ENCODE results near the gene GPC6. TPM values are rescaled to one million over a fixed set of nuclear protein-coding genes. Genes with fewer than 3 reads are reported as not detected.
A peak's percentile ranks its signal among the peaks of the same experiment; 100 is the strongest.

Gene GPC6
- total and polyA plus RNA-seq, 2 donors (not counting 1 experiment from before 2014, with no cell fraction given): not detected

DNA sequence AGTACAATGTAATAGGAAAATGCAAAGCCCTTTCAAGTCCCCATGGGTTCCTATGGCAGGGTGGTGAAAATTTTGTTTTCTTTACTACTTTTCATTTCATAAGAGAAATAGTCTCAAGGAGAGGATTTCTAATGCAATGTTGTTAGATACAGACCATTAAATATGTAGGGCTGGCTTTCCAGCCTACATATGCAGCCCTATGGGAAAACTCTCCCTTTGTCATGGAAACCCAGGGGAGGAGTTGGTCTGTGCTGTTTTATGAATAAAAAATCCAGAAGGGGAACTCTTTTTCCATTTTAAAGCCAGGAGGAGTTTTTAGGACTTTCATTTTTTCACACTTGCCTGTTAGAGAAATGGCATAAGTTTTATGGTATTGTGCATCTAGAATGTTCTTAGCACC lies 1133.3 kb downstream of the GPC6 start:
- Histone ChIP-seq H3K79me2 (ENCODE audit: control insufficient read depth, insufficient read depth, low read length) (no peaks in the 10 kb centered on the region), H4K20me1 (ENCODE audit: control insufficient read depth, insufficient read depth, low read length, poor library complexity, severe bottlenecking) (no peaks in the 10 kb centered on the region), H2AFZ (ENCODE audit: insufficient read depth, low read depth, low read length, poor library complexity, severe bottlenecking) (no peak overlapping the region), H3K27me3 (replicated peaks in 1 of 4; ENCODE audit: control extremely low read depth in 1 of 4, control insufficient read depth in 3 of 4, insufficient read depth in 4 of 4, low read length in 3 of 4) (no peaks in the 10 kb centered on the region), H3K4me2 (replicated peaks; ENCODE audit: low read depth, low read length, poor library complexity, severe bottlenecking) (no peak overlapping the region), H3K4me1 (ENCODE audit: control insufficient read depth in 2 of 2, insufficient read depth in 2 of 2, low read length in 2 of 2) (no peaks in the 10 kb centered on the region), H3K36me3 (replicated peaks in 1 of 2; ENCODE audit: control extremely low read depth in 1 of 2, control insufficient read depth in 1 of 2, extremely low read depth in 1 of 2, insufficient read depth in 2 of 2, low read length in 1 of 2) (no peaks in the 10 kb centered on the region), H3K9me3 (ENCODE audit: control extremely low read depth in 1 of 3, control insufficient read depth in 2 of 3, insufficient read depth in 1 of 3, low read length in 2 of 3) (no peaks in the 10 kb centered on the region), H3K9ac (ENCODE audit: low read length) (no peak overlapping the region), H3K4me3 (ENCODE audit: control extremely low read depth in 1 of 5, extremely low read depth in 1 of 5, insufficient read depth in 1 of 5, low read depth in 2 of 5, low read length in 4 of 5) (no peak overlapping the region), H3K27ac (ENCODE audit: low read length in 2 of 2) (no peak overlapping the region)
- intact Hi-C loops (cut with micrococcal nuclease): no loop called here
- DNase-seq (no peak), ATAC-seq (ENCODE audit: low read depth) (no peak)
- no peaks in the 10 kb centered on the region for H3K27me3 Mint-ChIP-seq
- no peak overlapping the region for H3K4me3 Mint-ChIP-seq
- no peaks in the 10 kb centered on the region for H3K9me3 Mint-ChIP-seq (ENCODE audit: insufficient read depth)
- no peaks in the 10 kb centered on the region for H3K4me1 Mint-ChIP-seq
- POLR2A ChIA-PET: no interaction called here
- H3K27ac Mint-ChIP-seq: no peak overlapping the region
- no peak for TF ChIP-seq EZH2 (IDR thresholded peaks at IDR 0.05; ENCODE audit: borderline replicate concordance, insufficient read depth, low read depth, low read length, poor library complexity, severe bottlenecking)
- TF ChIP-seq, protein P1, sequence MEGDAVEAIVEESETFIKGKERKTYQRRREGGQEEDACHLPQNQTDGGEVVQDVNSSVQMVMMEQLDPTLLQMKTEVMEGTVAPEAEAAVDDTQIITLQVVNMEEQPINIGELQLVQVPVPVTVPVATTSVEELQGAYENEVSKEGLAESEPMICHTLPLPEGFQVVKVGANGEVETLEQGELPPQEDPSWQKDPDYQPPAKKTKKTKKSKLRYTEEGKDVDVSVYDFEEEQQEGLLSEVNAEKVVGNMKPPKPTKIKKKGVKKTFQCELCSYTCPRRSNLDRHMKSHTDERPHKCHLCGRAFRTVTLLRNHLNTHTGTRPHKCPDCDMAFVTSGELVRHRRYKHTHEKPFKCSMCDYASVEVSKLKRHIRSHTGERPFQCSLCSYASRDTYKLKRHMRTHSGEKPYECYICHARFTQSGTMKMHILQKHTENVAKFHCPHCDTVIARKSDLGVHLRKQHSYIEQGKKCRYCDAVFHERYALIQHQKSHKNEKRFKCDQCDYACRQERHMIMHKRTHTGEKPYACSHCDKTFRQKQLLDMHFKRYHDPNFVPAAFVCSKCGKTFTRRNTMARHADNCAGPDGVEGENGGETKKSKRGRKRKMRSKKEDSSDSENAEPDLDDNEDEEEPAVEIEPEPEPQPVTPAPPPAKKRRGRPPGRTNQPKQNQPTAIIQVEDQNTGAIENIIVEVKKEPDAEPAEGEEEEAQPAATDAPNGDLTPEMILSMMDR (IDR thresholded peaks at IDR 0.05): no peak
- CTCF ChIA-PET: no interaction called here

DNA sequence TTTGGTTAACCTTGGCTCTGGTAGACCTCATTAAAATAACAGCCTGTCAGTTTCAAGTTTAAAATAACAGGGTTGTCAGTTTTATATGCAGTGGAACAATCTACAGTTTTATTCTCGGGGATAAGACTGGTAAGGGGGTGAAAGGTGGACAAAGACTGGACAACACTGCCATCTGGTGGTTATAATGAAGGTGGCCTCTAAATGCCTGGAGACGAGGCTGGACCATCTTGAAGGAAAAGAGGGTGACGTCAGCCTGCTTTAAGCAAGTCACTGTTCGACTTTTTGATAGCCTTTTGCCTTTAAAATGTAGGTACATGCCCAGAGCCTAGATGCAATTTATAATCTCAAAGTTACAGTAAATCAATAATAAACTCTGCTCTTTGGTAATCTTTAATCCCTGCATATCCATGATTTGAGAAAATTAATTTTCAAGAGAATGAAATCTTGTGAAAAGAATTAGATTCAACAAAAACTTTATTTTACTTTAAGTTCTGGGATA lies 1135.9 kb downstream of the GPC6 start:
- H3K27me3 ChIP-seq (replicated peaks in 1 of 4; ENCODE audit: control extremely low read depth in 1 of 4, control insufficient read depth in 3 of 4, insufficient read depth in 4 of 4, low read length in 3 of 4): no peaks in the 10 kb centered on the region
- H3K27ac ChIP-seq (ENCODE audit: low read length in 2 of 2): no peak overlapping the region
- H2AFZ ChIP-seq (ENCODE audit: insufficient read depth, low read depth, low read length, poor library complexity, severe bottlenecking): no peak overlapping the region
- TF ChIP-seq, protein P1 (IDR thresholded peaks at IDR 0.05): peak; percentile 94
- no peak for TF ChIP-seq EZH2 (IDR thresholded peaks at IDR 0.05; ENCODE audit: borderline replicate concordance, insufficient read depth, low read depth, low read length, poor library complexity, severe bottlenecking)
- no peaks in the 10 kb centered on the region for H3K36me3 ChIP-seq (replicated peaks in 1 of 2; ENCODE audit: control extremely low read depth in 1 of 2, control insufficient read depth in 1 of 2, extremely low read depth in 1 of 2, insufficient read depth in 2 of 2, low read length in 1 of 2)
- Mint-ChIP-seq H3K9me3 (ENCODE audit: insufficient read depth) (no peaks in the 10 kb centered on the region), H3K4me1 (no peaks in the 10 kb centered on the region), H3K27me3 (peaks cover 3% of the 10 kb centered on the region), H3K27ac (no peak overlapping the region), H3K4me3 (no peak overlapping the region)
- peak; percentile 74 for DNase-seq
- peak; percentile 78 for ATAC-seq (ENCODE audit: low read depth)
- H3K9ac ChIP-seq (ENCODE audit: low read length): no peak overlapping the region
- H3K4me1 ChIP-seq (ENCODE audit: control insufficient read depth in 2 of 2, insufficient read depth in 2 of 2, low read length in 2 of 2): no peaks in the 10 kb centered on the region
- H3K4me2 ChIP-seq (replicated peaks; ENCODE audit: low read depth, low read length, poor library complexity, severe bottlenecking): no peak overlapping the region
- H3K79me2 ChIP-seq (ENCODE audit: control insufficient read depth, insufficient read depth, low read length): no peaks in the 10 kb centered on the region
- no peaks in the 10 kb centered on the region for H3K9me3 ChIP-seq (ENCODE audit: control extremely low read depth in 1 of 3, control insufficient read depth in 2 of 3, insufficient read depth in 1 of 3, low read length in 2 of 3)
- WGBS (ENCODE audit: insufficient coverage): 0% methylated on average over 3 of the region's 4 CpGs
- POLR2A ChIA-PET: no interaction called here
- intact Hi-C loops (cut with micrococcal nuclease): no loop called here
- no peak overlapping the region for H3K4me3 ChIP-seq (ENCODE audit: control extremely low read depth in 1 of 5, extremely low read depth in 1 of 5, insufficient read depth in 1 of 5, low read depth in 2 of 5, low read length in 4 of 5)
- CTCF ChIA-PET: interaction anchor here (1.0 to 2.4 kb wide), 10 partner anchors 8 to 255 kb away, joined by 3 to 9 read pairs (median 4); no protein-coding TSS in a partner anchor
- H4K20me1 ChIP-seq (ENCODE audit: control insufficient read depth, insufficient read depth, low read length, poor library complexity, severe bottlenecking): no peaks in the 10 kb centered on the region

Data from B cell (primary cell).